GM21576 (cell line): Measurements from ENCODE around the gene RAG1.

Experiments
- ATAC-seq: cut with Tn5 transposase; IDR thresholded peaks from one replicate; pipeline ENCODE4 v1.9.1; 2021; ENCODE audit warnings: mild to moderate bottlenecking, moderate library complexity; ENCODE audit not compliant: unreplicated experiment

Gene RAG1

DNA sequence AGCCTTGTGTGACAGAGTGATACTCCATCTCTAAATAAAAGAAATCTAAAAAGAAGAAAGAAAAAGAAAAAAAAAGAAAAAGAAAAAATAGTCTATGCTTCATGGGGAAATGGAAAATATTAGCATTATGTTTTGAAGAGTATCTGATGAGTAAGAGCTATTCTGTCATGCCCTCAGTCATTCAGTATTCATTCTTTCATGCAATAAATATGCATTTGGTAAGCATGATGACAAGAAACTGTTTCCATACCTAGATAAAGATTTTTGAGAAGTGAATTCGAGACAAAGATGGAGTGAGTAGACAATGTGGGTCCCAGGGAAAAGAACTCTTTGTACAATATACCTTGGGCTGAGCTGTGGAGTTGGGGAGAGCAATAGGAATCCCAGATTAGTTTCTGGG lies 20.3 kb downstream of the RAG1 start:
- no peak for ATAC-seq

DNA sequence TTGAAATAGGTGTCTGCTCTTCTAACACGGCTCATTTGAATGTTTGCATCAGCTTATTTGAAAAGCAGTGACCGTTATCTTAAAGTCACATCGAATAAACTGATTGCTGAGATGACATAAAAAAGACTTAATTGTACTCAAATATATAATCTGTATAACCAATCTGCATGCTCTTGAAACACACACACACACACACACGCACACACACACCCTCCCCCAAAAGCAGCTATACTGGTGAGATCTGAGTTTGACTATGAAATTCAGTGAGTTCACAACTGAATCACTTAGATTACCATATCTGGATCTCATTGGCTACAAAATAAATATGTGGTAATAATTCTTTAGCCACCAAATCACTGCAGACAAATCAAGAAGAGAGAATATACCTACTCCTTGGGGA lies 22.7 kb downstream of the RAG1 start:
- ATAC-seq, result no peak

- no peak for ATAC-seq
Measured at GRCh38 chr11:36591433-36591832, 23.6 kb downstream of the RAG1 start.

DNA sequence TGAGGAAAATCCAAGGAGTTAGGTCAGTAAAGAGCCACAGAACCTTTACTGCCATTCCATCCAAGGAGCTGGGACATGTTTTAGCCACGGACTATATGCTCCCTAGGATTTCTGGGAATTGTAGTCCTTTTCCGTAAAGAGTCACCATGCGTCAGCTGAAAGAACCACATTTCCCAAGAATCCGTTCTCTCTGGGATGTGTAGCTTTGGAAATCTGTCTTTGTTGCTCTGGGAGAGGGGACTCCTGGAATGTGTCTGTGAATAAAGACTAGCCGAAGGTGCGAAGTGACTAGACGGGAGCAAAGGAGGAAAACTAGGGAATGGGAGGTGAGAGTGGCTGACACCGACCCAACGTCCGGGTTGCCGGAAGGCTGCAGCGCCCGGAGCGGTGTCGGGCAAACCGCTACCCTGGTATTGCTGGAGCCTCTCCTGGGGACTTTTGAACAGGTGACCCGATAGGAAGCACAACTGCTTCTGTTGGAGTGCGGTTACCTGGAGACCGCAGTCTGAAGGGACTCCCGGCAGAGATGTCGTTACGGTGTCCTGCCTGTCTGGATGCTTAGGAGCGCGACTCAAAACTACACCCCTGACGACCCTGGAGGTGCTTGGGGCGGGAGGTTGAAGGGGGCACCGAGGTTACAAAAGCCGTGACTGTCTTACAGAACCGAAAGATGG lies 26.6 kb downstream of the RAG1 start, which contains the start of gene IFTAP:
TSS of gene IFTAP (plus strand) at position 187 of the 674 bp plus-strand sequence. CDS start 15,602 bp downstream, outside the sequence.
- peak; percentile 79 for ATAC-seq

- no peak for ATAC-seq
Measured at GRCh38 chr11:36596880-36597279, 29.1 kb downstream of the RAG1 start.

DNA sequence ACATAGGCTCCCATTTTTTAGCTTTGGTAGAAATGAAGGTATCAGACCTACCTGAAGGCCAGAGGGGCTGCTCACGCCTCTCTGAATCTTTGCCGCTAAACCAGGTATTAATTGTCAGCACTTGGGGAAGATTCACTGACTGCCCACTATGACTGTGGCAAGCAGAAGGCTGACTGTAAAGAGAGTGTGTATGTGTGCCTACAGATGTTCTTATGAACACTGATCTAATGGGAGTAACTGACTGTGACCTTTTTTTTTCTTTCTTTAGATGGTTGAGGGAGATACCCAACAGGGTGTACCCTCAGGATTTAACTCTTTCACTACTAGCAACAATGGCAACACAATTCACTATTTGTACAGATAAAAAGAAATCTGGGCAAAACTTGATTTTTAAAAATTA lies 30.2 kb downstream of the RAG1 start, which contains the start of gene RAG2:
TSS of gene RAG2 (minus strand) at position 186 of the 400 bp plus-strand sequence. CDS start 4,068 bp downstream, outside the sequence.
- ATAC-seq, result no peak

DNA sequence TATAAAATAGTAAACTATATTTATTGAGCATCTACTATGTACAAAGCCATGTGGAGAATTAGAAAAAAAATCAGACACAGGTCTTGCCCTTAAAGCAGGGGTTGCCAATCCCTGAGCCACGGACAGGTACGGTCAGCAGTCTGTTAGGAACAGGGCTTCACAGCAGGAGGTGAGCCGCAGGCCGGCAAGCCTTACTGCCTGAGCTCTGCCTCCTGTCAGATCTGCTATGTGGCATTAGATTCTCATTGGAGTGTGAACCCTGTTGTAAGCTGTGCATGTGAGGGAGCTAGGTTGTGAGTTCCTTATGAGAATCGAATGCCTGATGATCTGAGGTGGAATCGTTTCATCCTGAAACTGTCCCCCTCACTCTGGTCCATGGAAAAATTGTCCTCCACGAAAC lies 32.4 kb downstream of the RAG1 start:
- no peak for ATAC-seq

DNA sequence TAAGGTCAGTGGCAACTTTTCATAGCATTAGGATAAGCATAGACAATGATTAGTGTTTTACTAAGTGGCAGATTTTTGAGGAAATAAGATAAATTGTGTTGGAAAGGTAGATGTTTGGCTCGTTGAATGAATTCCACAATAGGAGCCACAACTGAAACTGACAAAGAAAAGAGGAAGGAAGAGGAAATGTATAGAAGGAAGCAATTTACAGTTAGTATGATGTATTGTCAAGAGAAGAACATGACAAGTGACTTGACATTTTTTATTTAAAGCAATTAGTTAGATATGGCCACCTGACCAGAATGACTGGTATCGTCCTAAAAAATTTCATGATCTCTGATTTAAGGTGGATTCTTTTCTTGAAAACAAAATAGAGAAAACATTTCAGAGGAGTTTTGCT lies 33.3 kb downstream of the RAG1 start:
- ATAC-seq, result no peak

DNA sequence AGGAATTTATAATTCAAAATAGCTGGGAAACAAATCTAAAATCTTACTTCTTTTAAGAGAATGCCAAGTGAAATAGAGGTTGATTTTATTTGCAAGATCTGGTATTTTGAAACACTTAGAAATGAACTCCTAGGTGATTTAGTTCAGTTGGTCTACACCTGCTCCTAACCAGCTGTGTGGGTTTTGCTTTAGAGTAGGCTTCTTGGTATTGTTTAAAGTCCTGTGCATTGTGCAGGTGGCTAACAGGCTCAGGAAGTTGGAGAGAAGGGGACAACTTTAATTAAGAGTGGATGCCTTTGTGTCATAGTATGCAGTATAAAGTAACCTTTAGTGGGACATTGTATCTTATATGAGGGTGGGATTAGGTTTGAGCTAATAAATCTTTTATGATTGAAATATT lies 34.3 kb downstream of the RAG1 start:
- no peak for ATAC-seq

GRCh38 chr11:36605221-36606216 lies 37.7 kb downstream of the RAG1 start:
- ATAC-seq, result no peak

DNA sequence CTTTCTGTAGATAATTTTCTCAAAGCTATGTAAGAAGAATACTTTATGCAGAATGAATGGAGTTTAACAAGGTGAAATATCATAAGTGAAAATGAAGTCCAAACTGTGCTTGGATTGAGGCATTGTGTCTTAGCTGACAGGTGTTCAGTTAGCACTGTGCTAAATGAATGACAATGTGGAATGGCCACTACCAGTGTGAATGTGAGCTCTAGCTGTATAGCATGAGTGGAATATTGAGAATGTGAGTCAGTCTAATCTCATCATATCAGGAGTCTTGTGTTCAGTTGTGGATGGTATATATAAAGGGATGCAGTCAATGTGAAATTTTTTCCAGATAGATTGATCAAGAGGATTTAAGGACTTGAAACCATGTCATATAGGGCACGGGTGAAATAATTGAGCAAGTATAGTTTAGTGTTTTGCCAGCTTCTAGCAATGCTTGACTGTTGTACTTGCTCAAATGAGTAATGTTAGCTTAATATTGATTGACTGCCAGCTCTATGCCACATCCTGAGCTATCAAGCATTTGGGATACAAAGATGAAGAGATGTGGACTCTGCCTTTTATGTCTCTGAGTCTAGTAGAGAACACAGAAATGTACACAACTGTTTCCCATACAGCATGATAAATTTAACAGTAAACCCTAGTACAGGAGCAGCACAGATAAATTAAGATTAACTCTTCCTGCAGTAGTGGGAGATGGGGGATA lies 40.8 kb downstream of the RAG1 start:
- ATAC-seq, result no peak

DNA sequence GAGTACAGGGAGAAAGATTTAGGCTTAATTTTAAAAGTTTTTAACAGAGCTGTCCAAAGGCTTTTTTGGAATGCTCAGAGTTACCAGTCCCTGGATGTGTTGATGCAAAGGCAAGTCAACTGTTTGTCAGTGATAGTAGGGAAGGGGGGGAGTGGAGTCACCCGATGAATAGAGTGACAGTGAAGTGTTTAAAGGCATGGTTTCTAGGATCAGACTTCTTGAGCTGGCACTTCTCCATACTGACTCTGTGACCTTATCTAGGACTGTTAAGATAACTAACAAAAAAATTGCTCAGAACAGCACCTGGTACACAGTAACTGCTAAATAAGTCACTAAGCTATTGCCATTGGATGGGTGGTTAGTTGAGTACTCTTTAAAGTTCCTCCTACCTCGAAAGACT lies 41.6 kb downstream of the RAG1 start:
- ATAC-seq, result no peak

DNA sequence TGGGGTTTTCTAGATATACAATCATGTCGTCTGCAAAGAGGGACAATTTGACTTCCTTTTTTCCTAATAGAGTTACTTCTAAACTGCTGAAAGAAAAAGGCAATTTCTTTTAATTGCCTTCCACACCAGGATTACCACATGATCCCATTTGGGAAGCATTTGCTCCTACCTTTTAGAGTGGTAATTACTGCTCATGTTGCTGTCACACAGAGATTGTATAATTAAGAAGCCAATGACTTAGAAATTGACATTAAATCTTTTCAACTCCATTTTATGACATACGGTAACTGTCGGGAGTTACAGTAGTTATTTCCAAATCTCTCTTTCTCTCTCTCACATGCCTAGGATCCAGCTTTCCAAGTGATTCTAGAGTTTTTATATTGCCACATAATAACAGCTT lies 48.0 kb downstream of the RAG1 start:
- ATAC-seq, result no peak

GRCh38 chr11:36617543-36618362 lies 49.9 kb downstream of the RAG1 start:
- no peak for ATAC-seq

- ATAC-seq, result no peak
Measured at GRCh38 chr11:36618363-36619047, 50.7 kb downstream of the RAG1 start.

DNA sequence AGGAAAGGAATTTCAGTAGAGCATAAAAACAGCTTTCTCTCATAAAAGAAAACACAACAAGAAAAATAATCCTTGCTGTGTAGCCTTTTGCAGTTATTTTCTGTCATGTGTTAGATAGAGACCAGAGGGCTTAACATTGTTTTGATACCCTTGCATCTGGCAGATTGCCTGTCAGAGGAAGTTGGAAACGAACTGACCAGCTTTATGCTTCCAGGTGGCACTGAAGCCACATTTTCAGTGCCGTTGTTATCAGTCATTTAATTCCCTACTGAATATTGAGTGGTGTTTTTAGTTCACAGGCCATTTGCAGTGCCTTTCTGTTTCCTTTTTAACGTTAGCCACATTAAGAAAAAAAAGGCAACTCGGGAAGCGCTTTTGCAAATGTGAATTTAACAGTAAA lies 51.7 kb downstream of the RAG1 start:
- no peak for ATAC-seq

DNA sequence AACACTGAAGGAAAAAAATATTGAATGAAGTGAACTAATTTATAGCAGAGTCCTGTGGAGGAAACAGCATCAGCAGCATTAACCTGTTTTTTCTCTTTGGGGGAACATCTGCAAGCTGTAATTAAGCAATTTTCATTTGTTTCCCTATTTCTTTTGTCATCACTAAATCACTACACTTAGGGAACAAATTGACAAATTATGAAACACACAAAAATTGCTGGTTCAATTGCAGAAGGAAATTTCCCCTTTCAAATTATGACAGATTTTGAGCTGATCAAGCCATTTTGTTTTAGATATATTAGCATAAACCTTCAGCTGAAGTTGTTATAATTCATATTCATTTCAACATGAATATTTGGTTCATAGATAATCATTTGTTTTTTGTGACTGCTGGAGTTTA lies 52.4 kb downstream of the RAG1 start:
- no peak for ATAC-seq

- no peak for ATAC-seq
Measured at GRCh38 chr11:36622431-36623136, 54.8 kb downstream of the RAG1 start.

DNA sequence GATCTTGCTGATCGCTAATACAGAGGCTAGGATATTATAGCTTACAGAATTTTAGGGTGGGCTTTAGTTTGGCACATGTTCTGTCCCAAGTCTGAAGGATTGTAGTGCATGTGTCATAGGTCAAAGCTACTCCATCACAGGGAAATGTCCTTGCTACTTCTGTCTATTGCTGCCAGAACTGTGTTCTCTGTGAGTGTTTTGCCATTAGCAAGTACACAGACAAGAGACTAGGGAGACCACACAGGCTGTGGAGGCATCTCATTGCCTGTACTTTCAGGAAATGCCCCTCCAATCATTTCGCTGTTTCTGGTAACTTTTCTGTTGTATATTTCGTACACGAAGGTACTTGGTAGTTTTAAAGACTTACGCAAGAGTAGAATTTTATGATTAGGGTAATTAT lies 55.7 kb downstream of the RAG1 start:
- ATAC-seq, result no peak
